NCI-H1436 treated with DMSO at 0.1 percent for 48 hours (cell line): ENCODE data around the gene C15orf40.

Experiments
- DNase-seq: peaks from one replicate; lab custom pipeline; 2025; lab: John Stamatoyannopoulos, UW

C15orf40 gene

GRCh38 chr15:82993144-82993543, 18.3 kb downstream of the C15orf40 start:
- DNase-seq = no peak

- no peak for DNase-seq
Observed at GRCh38 chr15:82992436-82992998, 18.9 kb downstream of the C15orf40 start.

- DNase-seq = no peak
Observed at GRCh38 chr15:82986442-82986780, 25.0 kb downstream of the C15orf40 start.

GRCh38 chr15:82985688-82986441, 25.6 kb downstream of the C15orf40 start, which contains the start of gene RAMAC:
RAMAC (plus strand) TSS chr15:82986210; CDS start chr15:82989019, 2,809 bp downstream.
- DNase-seq = peak; percentile 76

GRCh38 chr15:82980981-82981380, 30.5 kb downstream of the C15orf40 start:
- no peak for DNase-seq

GRCh38 chr15:82979726-82980125, 31.7 kb downstream of the C15orf40 start:
- no peak for DNase-seq

- no peak for DNase-seq
Observed at GRCh38 chr15:82978438-82978837, 33.0 kb downstream of the C15orf40 start.

- DNase-seq = no peak
Observed at GRCh38 chr15:82977076-82977475, 34.4 kb downstream of the C15orf40 start.

GRCh38 chr15:82972990-82973389, 38.4 kb downstream of the C15orf40 start:
- DNase-seq = no peak

- DNase-seq = no peak
Observed at GRCh38 chr15:82971218-82971984, 40.0 kb downstream of the C15orf40 start.

- DNase-seq = no peak
Observed at GRCh38 chr15:82970696-82971095, 40.7 kb downstream of the C15orf40 start.

GRCh38 chr15:82970078-82970686, 41.3 kb downstream of the C15orf40 start:
- DNase-seq = no peak

GRCh38 chr15:82969353-82969752, 42.1 kb downstream of the C15orf40 start:
- no peak for DNase-seq

GRCh38 chr15:82968066-82968465, 43.4 kb downstream of the C15orf40 start:
- no peak for DNase-seq

GRCh38 chr15:82966671-82967071, 44.8 kb downstream of the C15orf40 start:
- DNase-seq = no peak

GRCh38 chr15:82964890-82965289, 46.5 kb downstream of the C15orf40 start:
- DNase-seq = no peak

- no peak for DNase-seq
Observed at GRCh38 chr15:82963471-82964341, 47.7 kb downstream of the C15orf40 start.

- no peak for DNase-seq
Observed at GRCh38 chr15:82960766-82961165, 50.7 kb downstream of the C15orf40 start.

GRCh38 chr15:82959423-82959822, 52.0 kb downstream of the C15orf40 start:
- DNase-seq = no peak

- no peak for DNase-seq
Observed at GRCh38 chr15:82958638-82959037, 52.8 kb downstream of the C15orf40 start.
